GM23338 (cell line): ENCODE measurements around the gene STXBP5L. TPM values are rescaled to one million over a fixed set of nuclear protein-coding genes. Genes with fewer than 3 reads are reported as not detected.

Source experiments
- ATAC-seq: fragments of 200-7000 bp; cut with Tn5 transposase; 3 replicates; pipeline ENCODE4 v1.9.1; 2020
- DNase-seq: peaks from one replicate; pipeline ENCODE4 v3.0.0-alpha.2; 2015; ENCODE audit warnings: low spot score
- H2AFZ ChIP-seq: fragments of 200-600 bp; sonication (generic); 2 replicates; pipeline ENCODE4 v1.8.0; 2016; ENCODE audit warnings: antibody characterized with exemption, mild to moderate bottlenecking, moderate library complexity
- H3F3A ChIP-seq: fragments of 200-600 bp; sonication (generic); replicated peaks from 2 replicates; pipeline ENCODE4 v1.8.0; 2017; ENCODE audit warnings: antibody characterized with exemption, mixed run types, low read depth
- H3K27ac ChIP-seq: fragments of 200-600 bp; sonication (generic); 2 replicates; pipeline ENCODE4 v1.6.1; 2016; ENCODE audit warnings: low read depth
- H3K27me3 ChIP-seq: fragments of 200-600 bp; sonication (generic); 2 replicates; pipeline ENCODE4 v1.8.0; 2016; ENCODE audit warnings: mild to moderate bottlenecking, mixed run types, moderate library complexity; ENCODE audit not compliant: insufficient read depth
- H3K36me3 ChIP-seq: fragments of 200-600 bp; sonication (generic); 2 replicates; pipeline ENCODE4 v1.8.0; 2016; ENCODE audit warnings: mild to moderate bottlenecking; ENCODE audit not compliant: insufficient read depth
- H3K4me1 ChIP-seq: fragments of 200-600 bp; sonication (generic); 2 replicates; pipeline ENCODE4 v1.8.0; 2016; ENCODE audit warnings: mild to moderate bottlenecking, moderate library complexity; ENCODE audit not compliant: insufficient read depth
- H3K4me2 ChIP-seq: fragments of 200-600 bp; sonication (generic); 2 replicates; pipeline ENCODE4 v1.7.1; 2017; ENCODE audit warnings: mixed run types
- H3K4me3 ChIP-seq: fragments of 200-600 bp; sonication (generic); 2 replicates; pipeline ENCODE4 v1.6.1; 2016; ENCODE audit warnings: mixed run types
- H3K79me2 ChIP-seq: fragments of 200-600 bp; sonication (generic); replicated peaks from 2 replicates; pipeline ENCODE4 v1.8.0; 2017; ENCODE audit warnings: mild to moderate bottlenecking; ENCODE audit not compliant: insufficient read depth
- H3K9me2 ChIP-seq: fragments of 200-600 bp; sonication (generic); 2 replicates; pipeline ENCODE4 v1.8.0; 2017; ENCODE audit not compliant: insufficient read depth
- H4K20me1 ChIP-seq: fragments of 200-600 bp; sonication (generic); replicated peaks from 2 replicates; pipeline ENCODE4 v1.8.0; 2017; ENCODE audit warnings: mild to moderate bottlenecking; ENCODE audit not compliant: insufficient read depth
- H3K27ac Mint-ChIP-seq: 2 replicates; pipeline ENCODE4 v1.8.0; 2020; ENCODE audit warnings: inconsistent platforms, mild to moderate bottlenecking, moderate library complexity, mixed read lengths
- H3K27me3 Mint-ChIP-seq: 3 replicates; pipeline ENCODE4 v1.8.0; 2022; ENCODE audit warnings: low read depth, mild to moderate bottlenecking, moderate library complexity, mixed read lengths, inconsistent platforms; ENCODE audit not compliant: insufficient read depth, poor library complexity
- H3K36me3 Mint-ChIP-seq: 3 replicates; pipeline ENCODE4 v1.8.0; 2021; ENCODE audit warnings: low read depth, mild to moderate bottlenecking, inconsistent platforms, moderate library complexity, mixed read lengths
- H3K4me1 Mint-ChIP-seq: 3 replicates; pipeline ENCODE4 v1.8.0; 2020; ENCODE audit warnings: mild to moderate bottlenecking, inconsistent platforms, mixed read lengths
- H3K4me3 Mint-ChIP-seq: 3 replicates; pipeline ENCODE4 v1.8.0; 2021; ENCODE audit warnings: moderate library complexity, mild to moderate bottlenecking, inconsistent platforms, mixed read lengths
- H3K9me3 Mint-ChIP-seq: 3 replicates; pipeline ENCODE4 v1.8.0; 2020; ENCODE audit warnings: moderate library complexity, mild to moderate bottlenecking, inconsistent platforms, mixed read lengths
- CREB1 ChIP-seq: fragments of 250-450 bp; sonication (Bioruptor Pico); IDR thresholded peaks from 2 replicates; pipeline ENCODE4 v1.5.0; 2020; ENCODE audit warnings: low read depth, mild to moderate bottlenecking, moderate library complexity
- CTCF ChIP-seq, 2 experiments: fragments of 200-600 bp in 1 of 2; sonication (generic) in 1 of 2; conservative IDR thresholded peaks; 2 replicates each; pipeline versions ENCODE4 v1.5.1 to v1.6.1; 2016 to 2017; ENCODE audit warnings: antibody characterized with exemption in 2 of 2, low read depth in 2 of 2, mild to moderate bottlenecking in 2 of 2, moderate library complexity in 1 of 2
- ETS1 ChIP-seq: IDR thresholded peaks from 2 replicates; pipeline ENCODE4 v1.6.1; 2016; ENCODE audit warnings: antibody characterized with exemption
- EZH2 ChIP-seq: fragments of 200-600 bp; sonication (generic); IDR thresholded peaks from one replicate; pipeline ENCODE4 v1.8.0; 2017; ENCODE audit warnings: antibody characterized with exemption, mild to moderate bottlenecking, low read depth; ENCODE audit not compliant: unreplicated experiment
- EZH2phosphoT487 ChIP-seq: fragments of 200-600 bp; sonication (generic); IDR thresholded peaks from one replicate; pipeline ENCODE4 v1.8.1; 2018; ENCODE audit warnings: antibody characterized with exemption; ENCODE audit not compliant: unreplicated experiment
- JUNB ChIP-seq: IDR thresholded peaks from one replicate; pipeline ENCODE4 v1.6.1; 2016; ENCODE audit warnings: antibody characterized with exemption; ENCODE audit not compliant: unreplicated experiment
- NANOG ChIP-seq: IDR thresholded peaks from 2 replicates; pipeline ENCODE4 v1.6.1; 2016; ENCODE audit warnings: antibody characterized with exemption, borderline replicate concordance
- POLR2AphosphoS5 ChIP-seq: IDR thresholded peaks from 2 replicates; pipeline ENCODE4 v1.6.1; 2016; ENCODE audit warnings: antibody characterized with exemption, low read depth
- REST ChIP-seq: IDR thresholded peaks from one replicate; pipeline ENCODE4 v1.6.1; 2018; ENCODE audit warnings: antibody characterized with exemption; ENCODE audit not compliant: unreplicated experiment
- STAT1 ChIP-seq: IDR thresholded peaks from one replicate; pipeline ENCODE4 v1.6.1; 2016; ENCODE audit warnings: antibody characterized with exemption; ENCODE audit not compliant: unreplicated experiment
- ZNF114 ChIP-seq: fragments of 250-450 bp; sonication (Bioruptor Pico); IDR thresholded peaks from 2 replicates; pipeline ENCODE4 v1.5.0; 2020; ENCODE audit warnings: mild to moderate bottlenecking, moderate library complexity
- ZNF331 ChIP-seq: fragments of 250-450 bp; sonication (Bioruptor Pico); IDR thresholded peaks from 2 replicates; pipeline ENCODE4 v1.5.0; 2020; ENCODE audit warnings: low read depth, mild to moderate bottlenecking, moderate library complexity
- ZNF462 ChIP-seq: fragments of 250-450 bp; sonication (Bioruptor Pico); IDR thresholded peaks from 2 replicates; pipeline ENCODE4 v1.5.0; 2020; ENCODE audit warnings: mild to moderate bottlenecking, moderate library complexity
- polyA plus RNA-seq: library from polyadenylated mRNA; unstranded; fragments of >200 nt; fragmentation: Nextera tagmentation; extraction: Ambion mirVana; gene quantifications from 2 replicates; pipeline ENCODE4 v1.2.1, GENCODE V29; 2016
- total RNA-seq: library from RNA; depleted of rRNA; stranded (reverse); fragments of >200 nt; shearing (Covaris generic); gene quantifications from 2 replicates; pipeline ENCODE4 v1.2.3, GENCODE V29; 2014

The STXBP5L gene
- total and polyA plus RNA-seq, 2 experiments from 2014 or later = 4.2 to 6.0 TPM

- no peak overlapping the region for H3K4me2 ChIP-seq
- no peaks in the 10 kb centered on the region for H3K9me2 ChIP-seq
- Mint-ChIP-seq H3K27ac (peak overlapping the region; percentile 78; the same call in 1 of the 2 replicates), H3K36me3 (peaks cover 4% of the 10 kb centered on the region; the same call in 1 of the 3 replicates), H3K4me1 (peaks cover 7% of the 10 kb centered on the region; the same call in 2 of the 3 replicates), H3K4me3 (no peak overlapping the region), H3K27me3 (no peaks in the 10 kb centered on the region), H3K9me3 (peaks cover 6% of the 10 kb centered on the region)
- H2AFZ ChIP-seq = no peak overlapping the region
- H4K20me1 ChIP-seq = no peaks in the 10 kb centered on the region
- no peaks in the 10 kb centered on the region for H3K79me2 ChIP-seq
- ATAC-seq (peak; percentile 66), DNase-seq (no peak)
- H3K27ac ChIP-seq = no peak overlapping the region
- no peak overlapping the region for H3K4me3 ChIP-seq
- no peaks in the 10 kb centered on the region for H3K4me1 ChIP-seq
- H3F3A ChIP-seq = no peaks in the 10 kb centered on the region
- TF ChIP-seq EZH2phosphoT487 (no peak), EZH2 (no peak), ETS1 (no peak), CREB1 (CRISPR knock-in tag) (no peak), REST (no peak), JUNB (no peak), ZNF331 (CRISPR knock-in tag) (no peak), ZNF114 (no peak), POLR2AphosphoS5 (no peak), ZNF462 (CRISPR knock-in tag) (no peak), NANOG (no peak), STAT1 (no peak), CTCF (conservative IDR thresholded peaks at IDR 0.05; ENCODE audit: low read depth in 2 of 2) (no peak)
- no peaks in the 10 kb centered on the region for H3K36me3 ChIP-seq
- no peaks in the 10 kb centered on the region for H3K27me3 ChIP-seq
Measured at GRCh38 chr3:121096953-121097352, 188.9 kb downstream of the STXBP5L start.
